NK-92 (cell line): ENCODE data around the gene ATXN1L.
"Not testable (repeated sequence)": the region's sequence is repeated elsewhere in the genome, so short reads cannot be mapped to it uniquely, and the experiment has no call there.

Experiments
- DNase-seq: peaks from one replicate; lab custom pipeline; 2025; ENCODE audit not compliant: unreplicated experiment; lab: John Stamatoyannopoulos, UW

ATXN1L gene

DNA sequence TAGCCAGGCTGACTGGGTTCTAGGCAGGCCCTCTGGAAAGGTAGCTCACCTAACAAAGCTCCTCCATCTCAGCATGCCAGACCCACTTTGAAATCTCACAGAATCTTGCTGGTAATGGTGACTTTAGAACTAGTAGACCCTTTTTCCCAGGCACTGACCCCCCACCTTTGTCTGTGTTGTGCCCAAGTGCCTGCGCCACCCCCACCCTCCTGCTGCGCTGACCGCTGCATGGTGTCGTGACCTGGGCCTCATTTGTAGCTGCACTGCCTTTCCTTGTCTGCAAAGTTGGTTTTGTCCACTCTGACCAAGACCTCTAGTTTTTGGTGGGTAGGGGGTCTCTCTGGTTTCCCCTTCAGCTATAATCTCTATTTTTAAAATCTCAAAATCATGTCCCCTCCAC, 6.8 kb downstream of the ATXN1L start:
- DNase-seq: no peak

DNA sequence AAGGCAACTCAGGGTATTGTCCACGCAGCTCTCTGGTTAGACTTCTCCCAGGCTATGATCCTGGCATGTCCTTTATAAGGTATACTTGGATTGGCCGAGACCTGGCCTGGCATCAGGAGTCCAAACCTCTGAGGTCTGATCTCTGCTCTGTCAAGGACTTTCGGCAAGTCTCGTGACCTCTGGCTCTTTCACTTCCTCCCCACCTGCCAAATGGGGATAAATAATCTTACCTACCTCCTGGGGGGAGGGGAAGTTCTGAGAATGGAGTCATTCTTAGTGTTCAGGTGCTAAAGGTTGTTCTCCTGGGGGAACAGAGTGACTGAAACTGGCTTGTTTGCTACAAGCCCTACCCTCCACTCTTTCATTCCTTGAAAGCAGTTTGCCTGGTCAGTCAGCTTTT, 7.6 kb downstream of the ATXN1L start:
- no peak for DNase-seq

GRCh38 chr16:71854369-71854948, 8.7 kb downstream of the ATXN1L start:
- DNase-seq: no peak

GRCh38 chr16:71855937-71856662, 10.3 kb downstream of the ATXN1L start:
- no peak for DNase-seq

GRCh38 chr16:71859762-71860521, 14.2 kb downstream of the ATXN1L start:
- DNase-seq: no peak

- DNase-seq: no peak
Measured at GRCh38 chr16:71863995-71864394, 18.2 kb downstream of the ATXN1L start.

GRCh38 chr16:71865173-71865863, 19.5 kb downstream of the ATXN1L start:
- no peak for DNase-seq

DNA sequence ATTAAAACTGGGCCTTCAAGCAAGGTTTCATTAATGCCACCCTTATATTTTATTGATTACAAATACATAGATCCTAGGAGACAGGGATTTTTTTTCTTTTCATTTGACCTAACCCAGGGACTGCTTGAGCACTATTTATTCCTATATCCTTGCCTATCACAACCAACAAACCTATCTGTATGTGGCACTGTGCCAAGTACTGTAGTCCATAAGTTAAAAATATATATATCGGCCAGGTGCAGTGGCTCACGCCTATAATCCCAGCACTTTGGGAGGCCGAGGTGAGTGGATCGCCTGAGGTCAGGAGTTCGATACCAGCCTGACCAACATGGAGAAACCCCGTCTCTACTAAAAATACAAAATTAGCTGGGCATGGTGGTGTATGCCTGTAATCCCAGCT, 21.4 kb downstream of the ATXN1L start:
- DNase-seq: not testable (repeated sequence)

GRCh38 chr16:71867939-71868338, 22.2 kb downstream of the ATXN1L start:
- no peak for DNase-seq

- no peak for DNase-seq
Measured at GRCh38 chr16:71869089-71869488, 23.3 kb downstream of the ATXN1L start.

DNA sequence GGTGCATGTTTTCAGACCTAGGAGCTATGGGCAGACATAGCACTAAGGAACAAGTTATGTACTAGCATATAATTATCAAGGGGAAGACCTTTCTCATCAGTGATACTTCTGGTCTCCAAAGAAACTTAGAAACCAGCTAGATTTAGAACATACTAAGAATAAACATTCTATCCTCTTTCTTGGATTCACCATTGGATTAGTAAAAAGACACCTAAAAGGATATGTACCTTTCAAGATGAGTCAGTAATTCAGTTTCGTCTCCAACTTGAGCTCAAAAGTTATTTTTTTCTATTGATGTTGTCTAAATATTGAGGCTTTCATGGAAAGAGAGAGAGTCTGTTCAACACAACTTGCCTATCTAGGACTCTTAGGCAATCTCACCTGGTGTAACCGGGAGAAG, 25.0 kb downstream of the ATXN1L start:
- DNase-seq: no peak

DNA sequence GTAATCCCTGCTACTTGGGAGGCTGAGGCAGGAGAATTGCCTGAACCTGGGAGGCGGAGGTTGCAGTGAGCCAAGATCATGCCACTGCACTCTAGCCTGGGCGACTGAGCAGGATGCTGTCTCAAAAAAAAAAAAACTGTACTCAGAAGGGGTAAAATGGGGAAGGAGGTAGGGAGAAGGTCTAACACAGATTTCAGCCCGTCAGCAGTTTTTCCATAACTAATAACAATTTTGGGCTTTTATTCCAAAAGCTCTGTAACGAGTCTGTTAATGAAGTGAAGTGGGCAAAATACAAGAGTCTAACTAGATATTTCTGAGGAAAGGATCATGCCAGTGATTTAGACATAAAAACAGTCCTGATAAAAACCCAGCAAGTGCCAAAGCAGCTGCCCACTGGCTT, 27.4 kb downstream of the ATXN1L start:
- no peak for DNase-seq

GRCh38 chr16:71878911-71879310, 33.1 kb downstream of the ATXN1L start:
- DNase-seq: no peak

DNA sequence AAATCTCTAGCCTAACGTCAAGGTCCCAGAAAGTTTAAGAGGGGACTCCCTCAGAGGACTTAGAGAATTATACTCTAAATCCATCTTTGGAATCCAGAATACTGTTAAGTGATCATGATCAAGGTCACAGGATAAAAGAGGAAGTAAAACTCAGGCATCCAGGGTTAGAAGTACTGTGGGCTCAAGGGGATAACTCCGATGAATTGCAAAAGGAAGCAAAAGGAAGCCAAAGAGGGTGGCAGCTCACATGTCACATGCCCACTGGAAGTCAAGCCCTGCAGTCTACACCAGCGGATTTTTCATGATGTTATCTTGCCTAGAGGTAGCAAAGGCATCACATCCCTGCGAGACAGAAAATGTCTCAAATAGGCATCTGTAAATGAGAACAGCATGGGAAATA, 34.4 kb downstream of the ATXN1L start:
- no peak for DNase-seq

GRCh38 chr16:71882505-71883167, 36.9 kb downstream of the ATXN1L start:
- DNase-seq: no peak

GRCh38 chr16:71883168-71883848, 37.5 kb downstream of the ATXN1L start:
- no peak for DNase-seq

DNA sequence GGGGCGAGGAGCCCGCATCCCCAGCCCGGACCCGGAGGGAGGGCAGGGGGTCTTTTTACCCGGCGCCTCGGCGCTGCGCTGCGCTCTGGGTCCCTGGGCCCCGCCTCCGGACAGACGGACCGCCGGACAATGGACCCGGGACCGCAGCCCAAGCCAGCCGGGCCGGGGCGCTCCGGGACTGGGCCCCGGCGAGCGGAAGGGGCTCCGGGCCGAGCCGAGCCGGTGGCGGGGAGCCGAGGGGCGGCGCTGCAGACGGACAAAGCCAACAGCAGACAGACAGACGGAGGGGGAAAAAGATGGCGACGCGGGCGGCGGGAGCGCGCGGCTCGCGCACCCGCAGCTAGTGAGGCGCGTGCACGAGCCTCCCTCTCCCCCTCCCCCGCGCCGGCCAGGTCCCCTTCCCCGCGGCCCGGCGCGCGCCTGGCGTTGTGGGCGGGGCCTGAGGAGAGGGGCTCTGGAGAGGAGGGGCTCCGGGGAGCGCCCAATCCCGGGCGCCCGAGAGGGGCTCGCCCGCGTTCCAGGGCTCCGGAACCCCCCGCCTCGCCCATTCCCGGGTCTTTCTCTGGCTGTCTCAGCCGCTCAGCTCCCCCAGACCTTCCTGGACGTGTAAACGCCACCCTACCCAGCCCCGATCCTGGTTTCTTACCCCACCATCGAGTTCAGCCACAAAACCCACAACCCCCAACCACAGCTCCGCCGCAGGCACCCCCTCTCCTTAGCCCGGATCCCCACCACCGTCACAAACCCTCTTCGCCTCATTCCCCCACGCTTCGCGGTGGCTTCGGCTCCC, 38.3 kb downstream of the ATXN1L start, which contains the start of gene ZNF821:
ZNF821 (minus strand) TSS at position 334 of the 790 bp plus-strand sequence. CDS start 4,236 bp downstream, outside the sequence.
- DNase-seq: no peak

DNA sequence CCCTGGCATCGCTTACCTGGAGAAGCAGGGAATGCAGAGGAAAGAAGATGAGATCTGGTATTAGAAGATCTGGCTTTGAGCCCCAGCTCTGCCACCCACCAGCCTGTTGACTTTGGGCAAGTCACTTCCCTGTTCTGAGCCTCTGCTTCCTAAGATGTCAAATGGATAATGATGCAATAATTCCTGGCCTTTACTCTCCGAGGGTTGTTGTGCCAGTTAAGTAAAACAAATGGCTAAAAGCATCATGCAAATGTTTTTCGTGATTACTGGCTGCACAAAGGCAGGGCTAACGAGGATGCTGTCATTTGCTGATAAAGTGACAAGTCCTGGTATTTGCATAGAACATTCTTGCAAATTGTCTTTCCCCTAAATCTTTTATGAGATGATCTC, 39.5 kb downstream of the ATXN1L start:
- DNase-seq: no peak

DNA sequence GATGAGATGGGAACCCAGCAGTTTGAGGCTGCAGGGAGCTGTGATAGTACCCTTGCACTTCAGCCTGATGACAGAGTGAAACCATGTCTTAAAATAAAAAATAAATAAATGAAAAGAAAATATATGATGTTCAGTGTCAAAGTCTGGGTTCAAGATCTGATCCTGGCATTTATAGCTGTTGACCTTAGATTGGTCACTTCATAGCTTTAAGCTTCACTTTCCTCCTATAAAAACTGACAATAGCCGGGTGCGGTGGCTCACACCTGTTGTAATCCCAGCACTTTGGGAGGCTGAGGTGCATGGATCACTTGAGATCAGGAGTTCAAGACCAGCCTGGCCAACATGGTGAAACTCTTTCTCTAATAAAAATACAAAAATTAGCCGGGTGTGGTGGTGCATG, 43.4 kb downstream of the ATXN1L start:
- no peak for DNase-seq

DNA sequence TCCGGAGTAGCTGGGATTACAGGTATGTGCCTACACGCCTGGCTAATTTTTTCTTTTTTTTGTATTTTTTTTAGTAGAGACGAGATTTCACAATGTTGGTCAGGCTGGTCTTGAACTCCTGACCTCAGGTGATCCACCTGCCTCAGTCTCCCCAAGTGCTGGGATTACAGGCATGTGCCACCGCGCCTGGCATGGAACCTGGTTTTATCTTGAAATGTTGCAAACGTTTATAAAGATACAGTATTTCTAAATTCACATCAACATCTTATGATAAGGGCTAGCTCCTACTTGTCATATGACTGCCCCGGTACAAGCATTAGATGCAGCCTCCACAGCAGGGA, 48.1 kb downstream of the ATXN1L start:
- DNase-seq: no peak
